Stimulated activated CD8-positive, alpha-beta memory T cell treated with anti-CD3 and anti-CD28 coated beads, Interleukin-15, amount 100 ng/mL, for 48 hours (primary cell): ENCODE data around the gene ZNF263.
"Not testable (repeated sequence)": the region's sequence is repeated elsewhere in the genome, so short reads cannot be mapped to it uniquely, and the experiment has no call there.

Source experiments
- DNase-seq, 2 donors: peaks; one replicate each; pipeline ENCODE4 v3.0.0-alpha.2; 2020; ENCODE audit warnings: low read depth in 2 of 2

ZNF263 gene

DNA sequence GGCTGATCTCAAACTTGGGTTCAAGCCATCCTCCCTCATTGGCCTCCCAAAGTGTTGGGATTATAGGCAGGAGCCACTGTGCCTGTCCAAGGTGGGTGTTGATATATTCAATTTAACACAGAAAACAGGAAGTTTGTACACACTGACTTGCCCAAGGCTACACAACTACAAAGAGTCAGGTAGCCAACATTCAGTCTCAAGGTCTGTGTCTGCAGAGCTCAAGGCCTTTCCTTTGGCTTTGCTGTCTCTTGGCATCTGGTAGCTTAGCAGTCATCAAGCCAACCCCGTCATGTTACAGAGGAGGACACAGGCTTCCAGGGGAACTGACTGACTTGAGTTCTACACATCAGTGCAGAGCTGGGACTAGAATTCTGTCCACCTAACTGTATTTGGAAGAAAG, 15.0 kb upstream of the ZNF263 start:
- no peak for DNase-seq

DNA sequence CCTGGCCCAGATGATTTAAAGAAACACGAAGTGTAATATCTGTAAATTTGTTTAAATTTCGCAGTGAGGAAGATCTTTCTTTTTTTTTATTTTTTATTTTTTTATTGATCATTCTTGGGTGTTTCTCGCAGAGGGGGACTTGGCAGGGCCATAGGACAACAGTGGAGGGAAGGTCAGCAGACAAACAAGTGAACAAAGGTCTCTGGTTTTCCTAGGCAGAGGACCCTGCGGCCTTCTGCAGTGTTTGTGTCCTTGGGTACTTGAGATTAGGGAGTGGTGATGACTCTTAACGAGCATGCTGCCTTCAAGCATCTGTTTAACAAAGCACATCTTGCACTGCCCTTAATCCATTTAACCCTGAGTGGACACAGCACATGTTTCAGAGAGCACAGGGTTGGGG, 12.6 kb upstream of the ZNF263 start:
- not testable (repeated sequence) for DNase-seq

DNA sequence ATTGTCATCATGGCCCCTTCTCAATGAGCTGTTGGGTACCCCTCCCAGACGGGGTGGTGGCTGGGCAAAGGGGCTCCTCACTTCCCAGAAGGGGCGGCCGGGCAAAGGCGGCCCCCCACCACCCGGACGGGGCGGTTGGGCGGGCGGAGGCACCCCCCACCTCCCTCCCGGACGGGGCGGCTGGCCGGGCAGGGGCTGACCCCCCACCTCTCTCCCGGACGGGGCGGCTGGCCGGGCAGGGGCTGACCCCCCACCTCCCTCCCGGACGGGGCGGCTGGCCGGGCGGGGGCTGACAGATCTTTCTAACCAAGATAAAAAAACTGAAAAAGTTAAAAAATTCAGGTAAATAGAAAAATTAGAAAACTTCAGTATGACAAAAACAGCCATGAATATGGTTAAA, 12.0 kb upstream of the ZNF263 start:
- not testable (repeated sequence) for DNase-seq

DNA sequence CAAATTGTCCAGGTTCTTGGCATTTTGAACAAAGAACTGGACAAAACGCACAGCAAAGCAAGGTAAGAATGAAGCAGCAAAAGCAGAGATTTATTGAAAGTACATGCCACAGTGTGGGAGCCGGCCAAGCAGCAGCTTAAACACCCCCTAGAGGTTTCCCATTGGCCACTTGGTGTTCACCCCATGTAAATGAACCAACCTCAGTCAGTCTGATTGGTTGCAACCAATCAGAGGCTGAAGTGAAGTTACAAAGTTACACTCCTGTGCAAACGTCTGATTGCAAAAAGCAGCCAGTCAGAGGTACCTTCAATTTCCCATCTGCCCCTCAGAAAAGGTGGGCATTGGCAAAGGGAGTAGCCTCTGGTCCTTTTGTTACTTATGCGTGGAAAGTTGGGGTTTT, 8.8 kb upstream of the ZNF263 start:
- no peak for DNase-seq

DNA sequence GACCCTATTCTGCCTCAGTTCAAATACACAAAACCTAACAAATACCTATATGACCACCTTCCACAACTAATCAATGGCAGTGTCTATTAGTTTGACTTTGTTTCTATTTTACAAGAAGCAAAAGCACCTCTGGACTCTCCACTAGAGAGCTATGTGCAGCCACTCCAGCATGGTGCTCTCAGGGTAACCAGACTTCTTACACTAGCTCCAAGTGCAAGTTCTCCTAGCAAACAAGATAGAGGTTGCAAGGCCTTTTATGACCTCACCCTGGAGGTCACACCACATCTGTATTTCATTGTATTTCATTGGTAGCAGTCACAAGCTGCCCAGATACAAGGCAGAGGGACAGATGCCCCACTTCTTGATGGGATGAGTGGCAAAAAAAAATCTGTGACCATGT, 8.3 kb upstream of the ZNF263 start:
- no peak for DNase-seq

DNA sequence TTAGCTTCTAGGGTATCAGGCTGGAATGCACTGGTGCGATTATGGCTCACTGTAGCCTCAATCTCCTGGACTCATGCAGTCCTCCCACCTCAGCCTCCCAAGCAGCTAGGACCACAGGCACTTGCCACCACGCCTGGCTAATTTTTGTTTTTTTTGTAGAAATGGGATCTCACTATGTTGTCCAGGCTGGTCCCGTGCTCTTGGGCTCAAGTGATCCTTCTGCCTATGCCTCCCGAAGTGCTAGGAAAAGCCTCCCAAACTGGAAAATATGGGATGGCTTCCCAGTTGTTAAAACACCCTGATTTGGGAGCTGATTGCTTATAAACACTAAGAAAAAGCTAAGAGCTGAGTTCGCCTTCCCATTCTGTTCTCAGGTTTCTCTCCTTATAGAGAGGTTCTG, 6.6 kb upstream of the ZNF263 start:
- no peak for DNase-seq

DNA sequence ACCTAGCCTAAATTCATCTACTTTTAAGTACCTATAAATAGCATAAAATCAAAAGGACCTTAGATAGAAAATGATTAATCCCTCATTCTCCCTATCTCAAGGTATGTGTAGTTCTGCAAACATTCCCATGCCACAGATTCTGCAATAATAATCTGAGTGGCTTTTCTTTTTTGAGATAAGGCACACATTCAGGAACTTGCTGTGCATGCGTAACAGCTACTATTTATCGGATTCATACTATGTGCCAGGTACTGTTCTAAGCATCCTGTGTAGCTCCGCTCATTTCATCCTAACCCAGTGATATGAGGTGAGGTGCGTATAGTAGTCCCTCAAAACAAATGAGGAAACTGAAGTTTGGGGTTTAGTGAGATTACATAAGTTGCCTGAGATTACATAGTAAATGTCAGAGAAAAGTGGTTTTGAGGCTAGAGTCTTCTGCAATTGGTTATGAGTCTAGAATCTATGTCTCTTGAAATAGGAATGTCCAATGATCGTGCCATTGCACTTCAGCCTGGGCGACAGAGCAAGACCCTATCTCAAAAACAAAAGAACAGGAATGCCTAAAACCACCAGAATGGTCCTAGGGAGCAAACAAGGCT, 2.0 kb upstream of the ZNF263 start:
- DNase-seq = no peak

DNA sequence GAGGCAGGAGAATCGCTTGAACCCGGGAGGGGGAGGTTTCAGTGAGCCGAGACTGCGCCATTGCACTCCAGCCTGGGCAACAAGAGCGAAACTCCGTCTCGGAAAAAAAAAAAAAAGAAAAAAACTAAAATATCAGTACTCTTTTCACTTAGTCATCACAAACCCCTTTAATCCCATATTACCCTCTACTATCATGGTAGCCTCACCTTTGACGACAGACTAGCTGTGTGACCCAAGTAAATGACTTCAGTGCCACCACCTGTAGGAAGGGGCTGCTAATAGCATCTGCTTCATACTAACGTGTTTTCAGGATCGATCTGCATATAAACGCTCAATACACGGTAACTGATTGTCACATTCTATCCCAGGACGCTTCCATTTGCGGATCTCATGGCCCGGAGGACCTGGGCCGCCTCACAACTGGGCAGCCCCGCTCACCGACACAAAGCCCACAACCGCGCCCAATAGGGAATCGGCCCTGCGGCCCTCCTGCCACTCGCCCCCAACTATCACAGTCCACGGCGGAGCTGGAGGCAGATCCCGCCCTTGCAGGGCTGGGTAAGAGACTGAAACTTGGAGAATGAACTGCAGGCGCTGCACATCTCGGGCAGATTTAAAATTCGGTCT, 1.1 kb upstream of the ZNF263 start:
- no peak for DNase-seq

DNA sequence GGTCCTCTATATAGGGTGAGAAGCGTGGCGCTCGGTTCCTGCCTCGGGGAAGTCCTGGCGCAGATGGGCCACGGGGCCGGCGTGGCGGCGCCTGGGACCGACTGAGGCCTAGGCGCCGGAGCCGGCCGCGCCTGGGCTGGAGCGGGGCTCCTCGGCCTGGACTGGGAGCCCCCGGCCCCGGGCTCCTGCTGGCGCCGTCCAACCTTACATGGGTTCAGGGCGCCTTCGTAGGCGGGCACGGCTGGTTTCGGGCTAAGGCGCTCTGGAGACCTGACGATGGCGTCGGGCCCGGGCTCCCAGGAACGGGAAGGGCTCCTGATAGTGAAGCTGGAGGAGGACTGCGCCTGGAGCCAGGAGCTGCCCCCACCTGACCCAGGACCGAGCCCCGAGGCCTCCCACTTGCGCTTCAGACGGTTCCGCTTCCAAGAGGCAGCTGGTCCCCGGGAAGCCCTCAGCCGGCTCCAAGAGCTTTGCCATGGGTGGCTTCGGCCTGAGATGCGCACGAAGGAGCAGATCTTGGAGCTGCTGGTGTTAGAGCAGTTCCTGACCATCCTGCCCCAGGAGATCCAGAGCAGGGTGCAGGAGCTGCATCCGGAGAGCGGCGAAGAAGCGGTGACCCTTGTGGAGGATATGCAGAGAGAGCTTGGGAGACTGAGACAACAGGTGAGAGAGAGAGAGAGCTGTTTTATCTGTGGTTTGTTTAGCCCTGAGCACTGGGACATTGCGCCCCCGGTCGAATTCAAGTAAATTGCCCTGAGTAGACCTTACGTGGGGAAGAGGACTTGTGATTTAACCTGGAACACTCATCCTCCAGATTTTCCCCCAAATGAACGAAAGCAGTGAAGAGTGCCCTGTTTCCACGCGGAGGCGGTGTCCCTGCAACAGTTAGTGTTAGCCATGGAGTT, 504 bp downstream of the ZNF263 start:
- DNase-seq = no peak

DNA sequence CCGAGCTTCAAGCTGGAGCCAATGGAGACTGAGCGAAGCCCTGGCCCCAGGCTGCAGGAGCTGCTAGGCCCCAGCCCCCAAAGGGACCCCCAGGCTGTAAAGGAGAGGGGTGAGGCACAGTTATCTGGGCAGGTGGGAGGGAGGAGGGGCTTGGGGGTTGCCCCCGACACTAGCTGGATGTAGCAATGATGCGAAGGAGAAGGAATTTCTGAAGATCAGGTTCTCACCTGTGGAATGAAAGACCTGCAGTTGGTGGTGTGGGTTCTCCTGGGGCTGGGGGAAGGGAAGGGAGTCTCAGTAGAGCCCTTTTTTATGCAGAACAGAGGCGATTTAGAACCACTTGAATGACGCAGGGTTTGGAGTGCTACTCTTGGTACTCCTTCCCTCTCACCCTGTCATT, 1.8 kb downstream of the ZNF263 start:
- no peak for DNase-seq

DNA sequence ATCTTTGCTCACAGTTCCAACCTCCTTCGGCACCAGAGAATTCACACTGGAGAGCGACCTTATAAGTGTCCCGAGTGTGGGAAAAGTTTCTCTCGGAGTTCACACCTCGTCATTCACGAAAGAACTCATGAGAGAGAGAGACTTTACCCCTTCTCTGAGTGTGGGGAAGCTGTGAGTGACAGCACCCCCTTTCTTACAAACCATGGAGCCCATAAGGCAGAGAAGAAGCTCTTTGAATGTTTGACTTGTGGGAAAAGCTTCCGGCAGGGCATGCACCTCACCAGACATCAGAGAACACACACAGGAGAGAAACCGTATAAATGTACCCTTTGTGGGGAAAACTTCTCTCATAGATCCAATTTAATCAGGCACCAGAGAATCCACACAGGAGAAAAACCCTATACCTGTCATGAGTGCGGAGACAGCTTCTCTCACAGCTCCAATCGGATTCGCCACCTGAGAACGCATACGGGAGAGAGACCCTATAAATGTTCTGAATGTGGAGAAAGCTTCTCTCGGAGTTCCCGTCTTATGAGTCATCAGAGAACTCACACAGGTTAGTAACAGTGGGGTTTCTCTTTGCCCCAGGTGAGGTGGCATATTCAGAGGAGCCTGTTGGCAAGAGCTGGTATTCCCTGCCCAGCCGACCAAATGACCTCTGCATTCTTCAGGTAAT, 6.8 kb downstream of the ZNF263 start:
- DNase-seq = no peak

DNA sequence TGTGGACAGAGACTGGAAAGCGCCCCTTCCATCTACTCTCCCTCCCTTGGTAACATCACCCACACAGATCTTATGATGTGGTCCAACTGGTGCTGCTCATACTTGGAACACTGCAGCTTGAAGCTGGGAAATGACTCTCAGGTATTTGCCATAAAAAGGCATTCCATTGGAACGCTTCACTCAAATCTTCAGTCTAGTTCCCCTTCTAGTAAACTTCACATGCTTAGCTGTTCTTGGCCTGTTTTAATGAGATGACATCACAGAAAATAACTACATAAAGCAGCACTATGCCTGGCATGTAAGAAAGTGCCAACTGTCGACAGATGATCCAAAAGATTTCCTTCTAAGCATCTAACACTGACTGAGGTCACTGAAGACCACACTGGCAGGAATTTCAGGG, 9.3 kb downstream of the ZNF263 start:
- DNase-seq = no peak

DNA sequence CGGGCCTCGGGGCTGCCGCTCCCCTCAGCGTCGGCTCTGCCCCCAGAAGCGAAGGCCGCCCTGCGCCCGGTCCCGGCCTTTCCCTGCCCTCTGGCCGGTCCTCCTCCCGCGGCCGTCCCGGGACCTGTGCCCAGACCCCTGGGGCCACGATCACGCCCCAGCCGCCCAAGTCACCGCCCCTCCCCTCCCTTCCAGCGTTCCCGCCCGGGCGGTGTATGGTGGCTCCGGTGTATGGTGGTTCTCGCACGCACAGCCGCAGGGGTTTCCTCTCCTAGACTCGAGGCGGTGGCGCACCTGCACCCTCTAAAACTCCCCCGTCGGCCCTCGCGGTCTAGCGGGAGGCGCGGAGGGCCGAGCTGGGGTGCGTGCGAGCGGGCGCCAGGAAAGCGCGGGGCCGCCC, 11.9 kb downstream of the ZNF263 start:
- DNase-seq = no peak

DNA sequence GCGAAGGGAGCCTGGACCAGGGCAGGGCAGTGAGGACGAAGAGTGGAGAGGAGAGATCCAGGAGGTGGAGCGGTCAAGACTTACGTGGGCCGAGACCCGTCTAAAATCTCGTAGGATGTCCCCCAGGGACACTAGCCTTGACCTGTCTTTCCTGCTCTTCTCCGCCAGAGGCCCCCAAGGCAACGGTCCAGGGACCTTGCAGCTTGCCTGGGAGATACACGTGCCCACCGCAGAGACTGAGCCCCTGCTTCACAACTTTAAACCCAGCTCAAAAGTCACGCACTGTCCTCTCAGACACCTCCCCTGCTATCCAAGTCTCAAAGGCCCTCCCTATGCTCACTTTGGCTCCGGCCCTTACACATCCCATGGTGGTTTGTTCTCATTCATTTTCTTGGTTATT, 12.5 kb downstream of the ZNF263 start:
- DNase-seq = no peak

DNA sequence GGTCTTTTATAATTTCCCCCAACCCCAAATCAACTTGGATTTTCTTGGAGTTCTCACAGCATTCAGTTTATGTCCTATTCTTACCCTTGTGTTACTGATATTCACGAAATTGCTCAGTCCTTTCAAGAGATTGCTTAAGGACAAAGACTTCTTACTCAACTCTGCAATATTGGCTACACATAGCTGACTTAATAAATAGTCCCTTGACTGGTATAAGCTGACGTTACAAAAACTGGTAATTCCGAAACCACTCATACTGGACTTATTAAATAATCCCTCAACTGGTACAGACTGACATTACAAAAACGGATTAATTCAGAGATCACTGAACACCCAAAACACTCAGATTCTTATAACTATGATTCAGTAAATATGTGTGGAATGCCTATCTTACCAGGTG, 21.1 kb downstream of the ZNF263 start:
- DNase-seq = no peak

DNA sequence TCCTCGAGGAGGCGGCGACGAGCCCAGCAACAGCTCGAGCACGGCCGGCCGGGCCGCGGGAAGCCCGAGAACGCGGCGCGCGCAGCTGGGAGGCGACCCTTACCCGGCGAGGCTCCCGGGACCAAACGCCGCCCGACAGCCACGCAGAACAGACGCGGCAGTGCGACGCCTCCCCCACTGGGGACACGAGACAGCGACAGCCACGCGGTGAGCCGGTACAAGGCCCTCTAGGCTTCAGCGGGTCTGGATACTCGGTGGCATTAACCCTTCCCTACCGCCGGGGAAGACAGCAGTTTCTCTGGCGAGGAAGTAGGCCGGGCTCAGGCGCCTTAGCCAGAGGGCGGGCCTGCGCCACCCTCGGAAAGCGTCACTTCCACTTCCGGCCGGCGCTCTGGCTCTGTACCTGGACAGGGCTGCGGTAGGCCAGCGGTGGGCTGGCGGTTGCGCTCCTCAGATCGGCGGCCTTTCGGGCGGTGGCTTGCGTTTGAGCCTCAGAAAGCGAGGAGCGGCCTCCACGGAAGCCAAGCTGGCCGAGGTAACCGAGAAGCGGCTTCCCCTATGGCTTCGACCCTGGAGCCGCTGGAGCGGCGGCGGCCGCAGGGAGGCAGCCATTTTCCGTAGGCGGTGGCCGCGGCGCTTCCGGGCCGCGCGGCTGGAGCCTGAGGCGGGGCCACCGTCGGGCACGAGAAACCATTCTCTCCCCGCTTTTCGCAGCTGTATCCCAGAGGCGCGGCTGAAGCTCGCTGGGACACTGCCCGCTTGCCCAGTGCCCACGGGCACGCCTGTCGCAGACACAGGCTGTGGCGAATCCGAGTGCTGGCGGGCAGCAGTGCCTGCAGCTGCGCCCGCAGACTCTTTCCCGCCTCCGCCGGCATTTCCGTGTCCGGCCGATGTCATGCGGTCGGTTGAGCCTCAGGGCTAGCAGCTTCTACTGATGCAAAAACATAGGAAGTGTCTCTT, 22.1 kb downstream of the ZNF263 start, which contains the start of the genes TIGD7 and ZNF75A:
TSS of gene TIGD7 (minus strand) at position 322 of the 960 bp plus-strand sequence. CDS start 4,816 bp downstream, outside the sequence.
TSS of gene ZNF75A (plus strand) at position 389 of the 960 bp plus-strand sequence. CDS start 2,932 bp downstream, outside the sequence.
- DNase-seq = peak; percentile 77 to 78

DNA sequence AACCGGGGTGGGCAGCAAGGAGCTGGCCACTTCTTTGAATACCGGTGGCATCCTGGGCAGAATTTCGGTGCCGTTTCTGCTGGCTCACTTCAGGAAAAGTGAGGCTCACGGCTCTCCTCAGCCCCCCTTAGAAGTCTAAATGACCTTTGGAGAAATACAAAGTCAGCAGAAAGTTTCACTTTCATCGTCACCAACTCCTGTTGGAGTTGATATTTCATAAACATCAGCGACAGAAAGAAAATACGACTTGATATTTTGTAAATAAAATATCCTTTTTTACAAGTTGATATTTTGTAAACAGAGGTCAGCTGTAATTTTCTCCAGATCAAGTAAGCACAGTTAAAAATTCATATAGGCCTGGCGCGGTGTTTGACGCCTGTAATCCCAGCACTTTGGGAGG, 22.8 kb downstream of the ZNF263 start:
- DNase-seq = no peak

DNA sequence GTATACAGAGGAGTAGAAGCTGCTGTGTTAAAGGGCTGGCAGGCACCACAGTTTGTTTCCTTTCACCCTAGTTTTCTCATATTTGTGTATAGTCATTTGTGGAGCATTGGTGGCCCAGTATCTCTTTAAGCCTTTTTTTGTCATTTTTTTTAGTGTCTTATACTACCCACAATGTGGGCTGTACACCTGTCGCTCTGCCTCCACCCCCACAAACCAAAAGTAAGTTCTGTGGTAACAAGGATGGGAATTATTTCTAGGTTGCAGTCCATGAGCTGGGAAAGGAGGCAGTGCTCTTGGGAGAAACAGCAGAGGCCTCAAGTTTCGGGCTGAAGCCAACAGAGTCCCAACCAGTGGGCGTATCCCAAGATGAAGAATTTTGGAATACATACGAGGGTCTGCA, 28.2 kb downstream of the ZNF263 start:
- DNase-seq = no peak

DNA sequence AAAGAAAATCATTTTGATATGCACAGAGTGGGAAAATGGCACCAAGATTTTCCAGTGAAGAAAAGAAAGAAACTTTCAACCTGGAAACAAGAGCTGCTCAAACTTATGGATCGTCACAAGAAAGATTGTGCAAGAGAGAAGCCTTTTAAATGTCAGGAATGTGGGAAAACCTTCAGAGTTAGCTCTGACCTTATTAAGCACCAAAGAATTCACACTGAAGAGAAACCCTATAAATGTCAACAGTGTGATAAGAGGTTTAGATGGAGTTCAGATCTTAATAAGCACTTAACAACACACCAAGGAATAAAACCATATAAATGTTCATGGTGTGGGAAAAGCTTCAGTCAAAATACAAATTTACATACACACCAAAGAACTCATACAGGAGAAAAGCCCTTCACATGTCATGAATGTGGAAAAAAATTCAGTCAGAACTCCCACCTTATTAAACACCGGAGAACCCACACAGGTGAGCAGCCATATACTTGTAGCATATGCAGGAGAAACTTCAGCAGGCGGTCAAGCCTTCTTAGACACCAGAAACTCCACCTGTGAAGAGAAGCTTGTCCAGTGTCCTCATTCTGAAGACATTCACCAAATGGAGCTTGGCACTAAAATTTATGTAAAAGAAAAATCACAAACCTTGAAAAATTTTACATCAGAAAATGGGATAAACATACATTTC, 34.2 kb downstream of the ZNF263 start:
- DNase-seq = no peak

DNA sequence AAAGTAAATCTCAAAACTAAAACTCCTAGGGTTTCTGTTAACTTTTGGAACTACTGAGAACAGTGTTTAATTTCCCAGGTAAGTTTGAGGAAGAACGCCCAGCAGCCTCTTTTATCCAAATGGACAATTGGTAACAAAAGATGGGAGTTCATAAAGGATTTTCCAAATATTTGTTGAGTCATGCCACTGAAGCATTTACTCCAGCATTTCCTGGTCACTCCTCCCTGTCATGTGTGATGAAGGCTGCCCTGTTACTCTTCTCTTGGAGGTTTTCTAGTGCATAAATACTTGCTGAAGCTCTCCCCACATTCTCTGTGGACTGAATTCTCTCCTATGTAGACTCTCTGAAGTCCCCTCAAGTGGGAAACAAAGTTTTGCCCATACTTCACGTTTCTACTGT, 38.5 kb downstream of the ZNF263 start:
- no peak for DNase-seq
